ENCODE measurements around the gene SCGB1C1. TPM values are rescaled to one million over a fixed set of nuclear protein-coding genes. Genes with fewer than 3 reads are reported as not detected.
A peak's percentile ranks its signal among the peaks of the same experiment; 100 is the strongest.

The SCGB1C1 gene
- total and polyA plus RNA-seq, 4 donors = not detected

DNA sequence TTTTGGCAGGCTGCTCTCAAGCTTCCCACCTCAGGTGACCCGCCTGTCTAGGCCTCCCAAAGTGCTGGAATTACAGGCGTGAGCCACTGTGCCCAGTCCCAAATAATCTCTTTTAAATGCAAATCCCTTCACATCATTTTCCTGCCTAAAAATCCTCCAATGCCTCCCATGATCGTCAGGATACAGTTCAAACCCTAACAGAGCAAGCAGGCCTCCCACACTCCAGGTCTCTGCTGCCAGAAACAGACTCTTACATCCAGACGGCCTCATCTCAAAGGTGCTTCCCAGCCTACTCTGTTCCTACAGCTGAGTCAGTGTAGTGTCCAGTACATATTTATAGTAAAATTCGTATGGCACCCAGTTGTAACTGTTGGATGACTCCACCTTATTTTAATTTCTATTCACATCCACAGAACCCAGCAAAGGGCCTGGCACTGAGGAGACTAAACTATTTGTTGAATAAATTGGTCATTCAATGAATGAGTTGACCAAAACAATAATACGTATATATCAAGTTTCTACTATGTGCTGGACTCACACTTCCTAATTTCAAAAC lies 35.0 kb downstream of the SCGB1C1 start:
- Histone ChIP-seq H3K4me1 (ENCODE audit: control insufficient read depth in 4 of 4, insufficient read depth in 4 of 4, low read length in 3 of 4) (no peaks in the 10 kb centered on the region), H3K27me3 (ENCODE audit: control insufficient read depth in 4 of 4, insufficient read depth in 4 of 4, low read length in 3 of 4) (no peaks in the 10 kb centered on the region), H3K27ac (ENCODE audit: low read depth in 1 of 2, low read length in 2 of 2) (no peak overlapping the region), H3K9ac (ENCODE audit: low read depth in 1 of 2, low read length in 2 of 2) (no peak overlapping the region), H3K4me3 (ENCODE audit: low read depth in 1 of 3, low read length in 3 of 3) (no peak overlapping the region), H3K9me3 (ENCODE audit: control insufficient read depth in 4 of 4, low read length in 3 of 4) (no peaks in the 10 kb centered on the region), H3K36me3 (ENCODE audit: control insufficient read depth in 4 of 4, insufficient read depth in 3 of 4, low read depth in 1 of 4, low read length in 3 of 4) (peaks cover 0 to 18% (median 9%) of the 10 kb centered on the region in 4 donors)
- WGBS = 92% methylated on average over 6 of the region's 6 CpGs
- no peak for DNase-seq (ENCODE audit: low spot score)
- TF ChIP-seq GABPA (IDR thresholded peaks at IDR 0.05 in 1 of 2, conservative IDR thresholded peaks at IDR 0.05 in 1 of 2) (no peak), YY1 (IDR thresholded peaks at IDR 0.05) (no peak)
- TF ChIP-seq, protein P1, sequence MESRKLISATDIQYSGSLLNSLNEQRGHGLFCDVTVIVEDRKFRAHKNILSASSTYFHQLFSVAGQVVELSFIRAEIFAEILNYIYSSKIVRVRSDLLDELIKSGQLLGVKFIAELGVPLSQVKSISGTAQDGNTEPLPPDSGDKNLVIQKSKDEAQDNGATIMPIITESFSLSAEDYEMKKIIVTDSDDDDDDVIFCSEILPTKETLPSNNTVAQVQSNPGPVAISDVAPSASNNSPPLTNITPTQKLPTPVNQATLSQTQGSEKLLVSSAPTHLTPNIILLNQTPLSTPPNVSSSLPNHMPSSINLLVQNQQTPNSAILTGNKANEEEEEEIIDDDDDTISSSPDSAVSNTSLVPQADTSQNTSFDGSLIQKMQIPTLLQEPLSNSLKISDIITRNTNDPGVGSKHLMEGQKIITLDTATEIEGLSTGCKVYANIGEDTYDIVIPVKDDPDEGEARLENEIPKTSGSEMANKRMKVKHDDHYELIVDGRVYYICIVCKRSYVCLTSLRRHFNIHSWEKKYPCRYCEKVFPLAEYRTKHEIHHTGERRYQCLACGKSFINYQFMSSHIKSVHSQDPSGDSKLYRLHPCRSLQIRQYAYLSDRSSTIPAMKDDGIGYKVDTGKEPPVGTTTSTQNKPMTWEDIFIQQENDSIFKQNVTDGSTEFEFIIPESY (IDR thresholded peaks at IDR 0.05) = no peak

DNA sequence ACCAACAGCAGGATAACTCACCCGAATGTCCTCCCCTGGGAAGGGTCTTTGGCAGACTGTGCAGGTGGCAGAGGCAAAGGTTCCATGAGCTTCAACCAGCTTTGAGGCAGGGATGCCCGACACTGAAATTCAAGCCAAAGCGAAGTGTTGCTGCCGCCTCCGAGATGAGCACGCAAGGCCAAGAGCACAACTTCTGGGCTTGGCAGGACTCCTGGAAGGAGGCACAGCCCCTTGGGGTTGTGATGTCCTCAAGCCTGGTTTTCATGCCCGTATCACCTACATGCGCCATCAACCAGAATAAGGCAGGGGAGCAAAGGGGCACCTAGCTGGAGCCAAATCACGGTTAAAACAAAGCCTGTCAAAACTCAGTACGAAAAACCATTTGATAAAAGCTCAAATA lies 37.6 kb downstream of the SCGB1C1 start:
- WGBS = 98% methylated on average over 10 of the region's 10 CpGs
- H3K9ac ChIP-seq (ENCODE audit: low read depth in 1 of 2, low read length in 2 of 2) = no peak overlapping the region
- TF ChIP-seq YY1 (IDR thresholded peaks at IDR 0.05) = no peak
- TF ChIP-seq, protein P2, sequence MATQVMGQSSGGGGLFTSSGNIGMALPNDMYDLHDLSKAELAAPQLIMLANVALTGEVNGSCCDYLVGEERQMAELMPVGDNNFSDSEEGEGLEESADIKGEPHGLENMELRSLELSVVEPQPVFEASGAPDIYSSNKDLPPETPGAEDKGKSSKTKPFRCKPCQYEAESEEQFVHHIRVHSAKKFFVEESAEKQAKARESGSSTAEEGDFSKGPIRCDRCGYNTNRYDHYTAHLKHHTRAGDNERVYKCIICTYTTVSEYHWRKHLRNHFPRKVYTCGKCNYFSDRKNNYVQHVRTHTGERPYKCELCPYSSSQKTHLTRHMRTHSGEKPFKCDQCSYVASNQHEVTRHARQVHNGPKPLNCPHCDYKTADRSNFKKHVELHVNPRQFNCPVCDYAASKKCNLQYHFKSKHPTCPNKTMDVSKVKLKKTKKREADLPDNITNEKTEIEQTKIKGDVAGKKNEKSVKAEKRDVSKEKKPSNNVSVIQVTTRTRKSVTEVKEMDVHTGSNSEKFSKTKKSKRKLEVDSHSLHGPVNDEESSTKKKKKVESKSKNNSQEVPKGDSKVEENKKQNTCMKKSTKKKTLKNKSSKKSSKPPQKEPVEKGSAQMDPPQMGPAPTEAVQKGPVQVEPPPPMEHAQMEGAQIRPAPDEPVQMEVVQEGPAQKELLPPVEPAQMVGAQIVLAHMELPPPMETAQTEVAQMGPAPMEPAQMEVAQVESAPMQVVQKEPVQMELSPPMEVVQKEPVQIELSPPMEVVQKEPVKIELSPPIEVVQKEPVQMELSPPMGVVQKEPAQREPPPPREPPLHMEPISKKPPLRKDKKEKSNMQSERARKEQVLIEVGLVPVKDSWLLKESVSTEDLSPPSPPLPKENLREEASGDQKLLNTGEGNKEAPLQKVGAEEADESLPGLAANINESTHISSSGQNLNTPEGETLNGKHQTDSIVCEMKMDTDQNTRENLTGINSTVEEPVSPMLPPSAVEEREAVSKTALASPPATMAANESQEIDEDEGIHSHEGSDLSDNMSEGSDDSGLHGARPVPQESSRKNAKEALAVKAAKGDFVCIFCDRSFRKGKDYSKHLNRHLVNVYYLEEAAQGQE (IDR thresholded peaks at IDR 0.05) = no peak
- no peak for TF ChIP-seq RXRA (IDR thresholded peaks at IDR 0.05)
- no peak for TF ChIP-seq ATF3 (IDR thresholded peaks at IDR 0.05)
- TF ChIP-seq NR2F2 (IDR thresholded peaks at IDR 0.05) = no peak
- TF ChIP-seq SP1 (IDR thresholded peaks at IDR 0.05) = no peak
- TF ChIP-seq GABPA (IDR thresholded peaks at IDR 0.05 in 1 of 2, conservative IDR thresholded peaks at IDR 0.05 in 1 of 2) = no peak
- TF ChIP-seq FOXA2 (IDR thresholded peaks at IDR 0.05) = no peak
- no peak for TF ChIP-seq EGR1 (IDR thresholded peaks at IDR 0.05; ENCODE audit: low read depth in 2 of 2)
- TF ChIP-seq HNF4G (IDR thresholded peaks at IDR 0.05) = no peak
- TF ChIP-seq HNF4A (conservative IDR thresholded peaks at IDR 0.05) = no peak
- no peak for TF ChIP-seq JUND (IDR thresholded peaks at IDR 0.05)
- no peak for TF ChIP-seq CTCF (IDR thresholded peaks at IDR 0.05; ENCODE audit: low read depth, low read length, missing input control)
- TF ChIP-seq, protein P1 (IDR thresholded peaks at IDR 0.05) = no peak
- no peak for TF ChIP-seq TAF1 (conservative IDR thresholded peaks at IDR 0.05)
- TF ChIP-seq FOXA1 (IDR thresholded peaks at IDR 0.05) = no peak
- H3K4me3 ChIP-seq (ENCODE audit: low read depth in 1 of 3, low read length in 3 of 3) = no peak overlapping the region
- peaks cover 0 to 17% (median 7%) of the 10 kb centered on the region in 4 donors for H3K36me3 ChIP-seq (ENCODE audit: control insufficient read depth in 4 of 4, insufficient read depth in 3 of 4, low read depth in 1 of 4, low read length in 3 of 4)
- H3K27ac ChIP-seq (ENCODE audit: low read depth in 1 of 2, low read length in 2 of 2) = no peak overlapping the region
- H3K9me3 ChIP-seq (ENCODE audit: control insufficient read depth in 4 of 4, low read length in 3 of 4) = no peaks in the 10 kb centered on the region
- H3K27me3 ChIP-seq (ENCODE audit: control insufficient read depth in 4 of 4, insufficient read depth in 4 of 4, low read length in 3 of 4) = no peaks in the 10 kb centered on the region
- DNase-seq (ENCODE audit: low spot score) = peak; percentile 23
- peaks cover 0 to 7% (median 5%) of the 10 kb centered on the region in 4 donors for H3K4me1 ChIP-seq (ENCODE audit: control insufficient read depth in 4 of 4, insufficient read depth in 4 of 4, low read length in 3 of 4)
